ENCODE measurements around the gene UBE2V1. TPM values are rescaled to one million over a fixed set of nuclear protein-coding genes. Genes with fewer than 3 reads are reported as not detected.

UBE2V1 gene
- total and polyA plus RNA-seq, 2 of the 13 experiments (the other 11 are each of a cell fraction or from before 2014, with no cell fraction given) = 81.3 to 132 TPM

DNA sequence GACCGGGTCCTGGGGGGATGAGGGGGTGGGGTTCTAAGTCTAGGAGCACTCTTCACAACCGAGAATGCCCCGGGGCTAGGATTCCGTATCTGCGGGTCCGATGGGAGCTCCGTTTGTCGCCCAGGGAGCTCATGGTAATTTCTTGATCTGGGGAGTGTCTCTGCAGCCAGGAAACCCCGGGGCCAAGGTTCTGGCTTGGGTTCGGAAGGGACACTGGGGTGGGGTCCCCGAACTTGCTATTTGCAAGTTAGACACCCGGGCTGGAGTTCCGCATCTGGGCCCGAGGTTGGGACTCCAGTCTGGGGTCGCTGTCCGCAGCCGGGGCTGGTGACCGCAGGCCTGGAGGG is 40.2 kb upstream of the UBE2V1 start (continued):
- TF ChIP-seq, protein P1, sequence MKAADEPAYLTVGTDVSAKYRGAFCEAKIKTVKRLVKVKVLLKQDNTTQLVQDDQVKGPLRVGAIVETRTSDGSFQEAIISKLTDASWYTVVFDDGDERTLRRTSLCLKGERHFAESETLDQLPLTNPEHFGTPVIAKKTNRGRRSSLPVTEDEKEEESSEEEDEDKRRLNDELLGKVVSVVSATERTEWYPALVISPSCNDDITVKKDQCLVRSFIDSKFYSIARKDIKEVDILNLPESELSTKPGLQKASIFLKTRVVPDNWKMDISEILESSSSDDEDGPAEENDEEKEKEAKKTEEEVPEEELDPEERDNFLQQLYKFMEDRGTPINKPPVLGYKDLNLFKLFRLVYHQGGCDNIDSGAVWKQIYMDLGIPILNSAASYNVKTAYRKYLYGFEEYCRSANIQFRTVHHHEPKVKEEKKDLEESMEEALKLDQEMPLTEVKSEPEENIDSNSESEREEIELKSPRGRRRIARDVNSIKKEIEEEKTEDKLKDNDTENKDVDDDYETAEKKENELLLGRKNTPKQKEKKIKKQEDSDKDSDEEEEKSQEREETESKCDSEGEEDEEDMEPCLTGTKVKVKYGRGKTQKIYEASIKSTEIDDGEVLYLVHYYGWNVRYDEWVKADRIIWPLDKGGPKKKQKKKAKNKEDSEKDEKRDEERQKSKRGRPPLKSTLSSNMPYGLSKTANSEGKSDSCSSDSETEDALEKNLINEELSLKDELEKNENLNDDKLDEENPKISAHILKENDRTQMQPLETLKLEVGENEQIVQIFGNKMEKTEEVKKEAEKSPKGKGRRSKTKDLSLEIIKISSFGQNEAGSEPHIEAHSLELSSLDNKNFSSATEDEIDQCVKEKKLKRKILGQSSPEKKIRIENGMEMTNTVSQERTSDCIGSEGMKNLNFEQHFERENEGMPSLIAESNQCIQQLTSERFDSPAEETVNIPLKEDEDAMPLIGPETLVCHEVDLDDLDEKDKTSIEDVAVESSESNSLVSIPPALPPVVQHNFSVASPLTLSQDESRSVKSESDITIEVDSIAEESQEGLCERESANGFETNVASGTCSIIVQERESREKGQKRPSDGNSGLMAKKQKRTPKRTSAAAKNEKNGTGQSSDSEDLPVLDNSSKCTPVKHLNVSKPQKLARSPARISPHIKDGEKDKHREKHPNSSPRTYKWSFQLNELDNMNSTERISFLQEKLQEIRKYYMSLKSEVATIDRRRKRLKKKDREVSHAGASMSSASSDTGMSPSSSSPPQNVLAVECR (CRISPR knock-in tag; IDR thresholded peaks at IDR 0.05; ENCODE audit: borderline replicate concordance) = no peak
- TF ChIP-seq ZEB1 (IDR thresholded peaks at IDR 0.05; ENCODE audit: insufficient replicate concordance, low read depth) (no peak), MED1 (CRISPR knock-in tag; IDR thresholded peaks at IDR 0.05) (0 out of 2 replicates have a peak, but pooled peaks have one; percentile 20), KDM4B (CRISPR knock-in tag; IDR thresholded peaks at IDR 0.05) (0 out of 2 replicates have a peak, but pooled peaks have one; percentile 44)

DNA sequence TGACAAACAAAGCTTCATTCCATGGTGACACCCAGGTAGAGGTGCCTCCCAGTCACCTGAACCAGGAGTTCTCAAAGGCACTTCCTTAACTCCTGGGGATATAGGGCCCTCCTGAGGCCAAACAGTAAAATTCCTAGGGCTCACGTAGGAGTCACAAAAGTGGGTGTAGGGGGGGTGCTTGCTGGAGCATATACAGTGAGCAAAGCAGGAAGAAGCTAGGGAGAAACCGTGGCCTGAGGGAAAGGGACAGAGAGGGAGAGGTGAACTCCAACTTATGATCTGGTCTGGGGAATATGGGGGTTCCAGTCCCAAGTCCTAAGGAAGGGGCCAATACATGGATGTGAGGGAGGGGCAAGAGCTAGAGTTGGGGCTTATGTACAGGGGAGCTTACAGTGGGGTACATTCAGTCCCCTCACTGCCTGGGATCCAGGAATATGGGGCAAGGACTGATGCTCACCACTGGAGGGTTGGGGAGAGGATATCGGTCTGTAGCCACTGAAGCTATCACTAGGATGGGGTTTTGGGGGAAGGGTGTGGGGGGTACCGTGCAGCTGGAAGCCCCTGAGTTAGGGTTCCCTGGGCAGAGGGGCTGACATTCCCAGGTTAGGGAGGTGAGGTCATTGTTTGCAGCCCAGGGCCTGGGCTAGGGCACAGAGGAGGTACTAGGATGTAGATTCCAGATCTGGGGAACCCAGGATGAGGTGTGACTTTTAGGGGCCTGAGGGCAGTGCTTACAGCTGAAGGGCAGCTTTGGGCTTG is 39.6 kb upstream of the UBE2V1 start:
- FAIRE-seq = no peak
- peak overlapping the region; percentile 98 for H3K4me2 ChIP-seq (ENCODE audit: low read depth, low read length)
- H3K79me2 ChIP-seq (ENCODE audit: insufficient read depth, low read length) = peaks cover 46% of the 10 kb centered on the region
- POLR2A ChIA-PET = interaction anchor here (0.6 to 5.2 kb wide), 17 partner anchors 8 to 317 kb away, joined by 3 to 89 read pairs (median 8); partner anchors contain the start of genes SPATA2 and UBE2V1
- in situ Hi-C loops (cut with HindIII; ENCODE audit: extremely low pct_ligation_motif_present, low pct_unique_long_range_greater_than_20kb) (no loop called here), intact Hi-C loops (cut with micrococcal nuclease; ENCODE audit: unreplicated experiment) (loop anchor here (2.0 kb wide), 1 partner anchor 16 kb away; no protein-coding TSS in a partner anchor)
- H3K27me3 ChIP-seq (ENCODE audit: control insufficient read depth in 1 of 2, insufficient read depth in 2 of 2, low read length in 2 of 2) = peaks cover 0 to 4% of the 10 kb centered on the region in 2 experiments; a peak in 1 of 5 replicates
- no peak overlapping the region for H2AFZ ChIP-seq (ENCODE audit: low read length)
- ATAC-seq = no peak
- whole genome bisulfite sequencing (ENCODE audit: low lambda C conversion rate) = 18% methylated on average over 4 of the region's 4 CpGs
- H4K20me1 ChIP-seq (ENCODE audit: insufficient read depth, low read length) = no peaks in the 10 kb centered on the region; the same call in 1 of the 2 replicates
- H3K9me3 ChIP-seq (ENCODE audit: low read length) = no peaks in the 10 kb centered on the region
- BruUV-seq (replicated peaks) = no TSS peak
- H3K9ac ChIP-seq (ENCODE audit: insufficient read depth, low read depth, low read length) = peak overlapping the region; percentile 98
- DNase-seq (ENCODE audit: low spot score) = no peak
- peak overlapping the region; percentile 73 for H3K27ac ChIP-seq (ENCODE audit: extremely low read length, insufficient read depth, low read length)
- CTCF ChIA-PET (ENCODE audit: low intra/inter-chr PET ratio, low total read pairs) = interaction anchor here (0.8 kb wide), 1 partner anchor 18 kb away, joined by 3 read pairs; no protein-coding TSS in a partner anchor
- peaks cover 9 to 31% of the 10 kb centered on the region in 2 experiments; a peak in 4 of 5 replicates for H3K36me3 ChIP-seq (replicated peaks in 1 of 2; ENCODE audit: control insufficient read depth in 1 of 2, insufficient read depth in 2 of 2, low read length in 2 of 2)
- H3K4me1 ChIP-seq (ENCODE audit: insufficient read depth, low read length) = peaks cover 62% of the 10 kb centered on the region
- H3K4me3 ChIP-seq (replicated peaks in 1 of 3; ENCODE audit: insufficient read depth in 1 of 3, low read depth in 2 of 3, low read length in 3 of 3) = peak overlapping the region; percentile 91 to 98 (median 96)
- TF ChIP-seq MATR3 (CRISPR knock-in tag; IDR thresholded peaks at IDR 0.05) (no peak), CBFB (CRISPR knock-in tag; IDR thresholded peaks at IDR 0.05) (no peak), CHCHD3 (CRISPR knock-in tag; IDR thresholded peaks at IDR 0.05) (no peak)
- TF ChIP-seq, protein P2, sequence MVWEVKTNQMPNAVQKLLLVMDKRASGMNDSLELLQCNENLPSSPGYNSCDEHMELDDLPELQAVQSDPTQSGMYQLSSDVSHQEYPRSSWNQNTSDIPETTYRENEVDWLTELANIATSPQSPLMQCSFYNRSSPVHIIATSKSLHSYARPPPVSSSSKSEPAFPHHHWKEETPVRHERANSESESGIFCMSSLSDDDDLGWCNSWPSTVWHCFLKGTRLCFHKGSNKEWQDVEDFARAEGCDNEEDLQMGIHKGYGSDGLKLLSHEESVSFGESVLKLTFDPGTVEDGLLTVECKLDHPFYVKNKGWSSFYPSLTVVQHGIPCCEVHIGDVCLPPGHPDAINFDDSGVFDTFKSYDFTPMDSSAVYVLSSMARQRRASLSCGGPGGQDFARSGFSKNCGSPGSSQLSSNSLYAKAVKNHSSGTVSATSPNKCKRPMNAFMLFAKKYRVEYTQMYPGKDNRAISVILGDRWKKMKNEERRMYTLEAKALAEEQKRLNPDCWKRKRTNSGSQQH (CRISPR knock-in tag; IDR thresholded peaks at IDR 0.05; ENCODE audit: low read depth) = peak; percentile 40; the same call in 1 of the 2 replicates
